Left renal cortex interstitium (tissue), 4 donors: ENCODE data around the gene NSUN6. TPM values are rescaled to one million over a fixed set of nuclear protein-coding genes. Genes with fewer than 3 reads are reported as not detected.
"Not testable (repeated sequence)": the region's sequence is repeated elsewhere in the genome, so short reads cannot be mapped to it uniquely, and the experiment has no call there.

Experiments
- DNase-seq, 4 donors: peaks; one replicate each; pipeline ENCODE4 v3.0.0-alpha.2; 2013; ENCODE audit warnings: low read depth in 4 of 4, low spot score in 2 of 4, missing footprints in 1 of 4
- polyA plus RNA-seq, 4 donors: library from polyadenylated mRNA; unstranded; fragments of 120-200 nt; gene quantifications; one replicate each; pipeline ENCODE4 v1.2.1, GENCODE V29; 2013; ENCODE audit not compliant: insufficient read length in 4 of 4

The NSUN6 gene
- polyA plus RNA-seq, 4 donors, result 16.9 to 41.6 (median 29.6) TPM

DNA sequence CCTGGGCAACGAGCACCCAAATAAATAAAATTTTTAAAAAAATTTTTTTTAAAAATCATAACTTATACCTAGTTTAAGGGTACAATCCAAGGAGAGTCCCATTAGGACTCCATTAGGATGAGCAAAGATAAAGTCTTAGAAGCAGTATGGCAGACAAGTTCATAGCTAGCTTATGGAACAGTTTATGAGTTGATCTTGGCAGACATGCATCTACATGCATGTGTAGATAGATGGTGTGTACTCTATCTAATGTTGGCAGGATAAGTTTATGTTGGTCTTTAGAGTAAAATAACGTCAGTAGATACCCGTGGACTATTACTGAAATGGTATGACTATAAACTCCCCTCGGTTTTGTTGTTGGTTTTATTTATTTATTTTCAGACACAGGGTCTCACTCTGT, 40.2 kb downstream of the NSUN6 start:
- no peak for DNase-seq

DNA sequence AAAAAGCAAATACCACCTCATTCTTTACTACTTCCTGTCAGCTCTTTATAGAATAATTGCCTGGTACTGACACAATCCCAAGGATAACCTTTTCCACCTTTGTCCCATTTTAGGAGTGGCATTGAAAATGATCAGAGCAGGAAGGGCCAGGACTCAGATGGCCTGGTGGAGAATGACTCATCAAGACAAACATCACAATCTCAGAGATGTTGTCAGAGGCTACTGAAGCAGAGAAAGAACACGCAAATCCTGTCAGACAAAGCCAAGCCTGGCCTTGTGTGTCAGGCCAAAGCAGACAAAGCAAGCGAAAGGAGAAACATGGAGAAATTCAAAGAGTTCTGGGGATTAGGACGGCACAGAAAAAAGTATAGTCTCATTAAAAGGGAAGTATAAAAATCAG, 40.9 kb downstream of the NSUN6 start:
- DNase-seq, result no peak

DNA sequence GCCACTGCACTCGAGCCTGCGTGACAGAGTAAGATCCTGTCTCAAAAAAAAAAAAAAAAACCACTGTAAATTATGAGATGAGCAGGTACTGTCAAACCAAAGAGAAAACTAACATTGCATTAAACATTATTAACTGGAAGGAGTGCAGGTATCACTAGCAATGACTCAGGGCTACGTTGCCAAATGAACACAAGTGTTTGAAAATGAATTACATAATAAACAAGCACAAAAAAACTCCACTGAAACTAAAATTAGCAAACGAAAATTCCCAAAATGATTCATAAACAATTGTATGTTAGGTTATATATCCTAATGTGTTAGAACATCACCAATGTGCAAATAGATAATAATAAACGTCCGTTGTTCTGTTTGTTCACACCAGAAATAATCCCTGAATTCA, 42.8 kb downstream of the NSUN6 start:
- DNase-seq, result no peak

DNA sequence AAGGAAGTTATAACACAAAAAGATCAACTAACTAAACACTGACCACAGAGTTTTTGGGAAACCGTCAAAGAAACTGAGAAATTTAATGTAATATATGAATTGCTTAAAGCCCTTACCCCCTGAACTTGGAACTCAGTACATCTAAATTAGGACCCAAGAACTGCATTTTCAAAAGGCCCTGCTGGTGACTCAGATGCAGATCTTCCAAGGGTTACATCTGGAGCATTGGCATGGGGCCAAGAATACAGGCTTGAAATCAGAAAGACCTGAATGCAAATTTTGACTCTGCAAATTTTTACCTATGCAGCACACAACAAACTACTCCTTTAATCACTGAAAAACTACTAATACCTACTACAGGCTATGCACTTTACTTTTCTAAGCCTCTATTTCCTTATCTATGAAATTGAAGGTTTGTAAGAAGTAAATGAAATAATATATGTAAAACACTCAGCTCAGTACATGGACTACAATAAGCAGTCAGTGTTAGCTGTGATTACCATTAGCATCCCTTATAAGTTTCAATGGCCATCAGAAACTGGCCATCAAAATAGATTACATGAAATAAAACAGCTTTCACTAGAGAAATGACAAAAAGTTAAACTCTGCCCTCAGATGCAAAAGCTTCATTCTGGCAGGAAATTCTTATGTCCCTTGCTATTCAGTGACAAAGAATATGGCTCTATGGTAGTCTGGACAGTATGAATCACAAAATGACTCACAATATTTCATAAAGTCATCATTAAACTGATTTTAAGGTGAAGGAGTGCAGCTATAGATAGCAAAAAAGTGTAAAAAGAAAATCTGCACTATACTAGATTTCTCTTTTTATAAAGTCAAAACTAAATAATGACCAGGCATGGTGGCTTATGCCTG, 43.6 kb downstream of the NSUN6 start:
- no peak for DNase-seq

DNA sequence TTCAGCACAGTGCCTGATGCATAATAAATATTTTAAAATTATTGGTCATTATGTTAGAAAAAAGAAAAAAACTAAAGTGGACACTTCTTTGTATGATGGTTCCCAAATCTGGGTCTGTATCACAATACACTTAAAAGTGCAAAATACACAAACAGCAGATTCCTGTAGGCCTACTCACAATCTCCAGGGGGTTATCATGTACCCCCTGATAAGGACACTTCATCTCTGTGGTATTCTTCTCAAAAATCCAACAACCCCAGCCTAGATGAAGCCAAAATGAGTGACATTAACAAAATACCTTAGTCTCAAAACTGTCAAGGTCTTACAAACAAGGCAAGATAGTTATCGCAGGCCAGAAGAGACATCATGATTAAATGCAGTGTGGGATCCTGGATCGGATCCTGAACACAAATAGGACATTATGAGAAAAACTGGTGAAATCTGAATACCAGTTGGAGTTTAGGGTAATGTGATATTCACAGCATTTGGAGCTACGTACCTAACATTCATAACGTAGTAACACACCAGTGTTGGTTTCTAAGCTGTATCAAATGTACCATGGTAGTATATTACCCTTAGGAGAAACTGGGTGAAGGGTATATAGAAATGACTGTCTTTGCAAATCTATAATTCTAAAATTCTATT, 45.2 kb downstream of the NSUN6 start:
- no peak for DNase-seq

DNA sequence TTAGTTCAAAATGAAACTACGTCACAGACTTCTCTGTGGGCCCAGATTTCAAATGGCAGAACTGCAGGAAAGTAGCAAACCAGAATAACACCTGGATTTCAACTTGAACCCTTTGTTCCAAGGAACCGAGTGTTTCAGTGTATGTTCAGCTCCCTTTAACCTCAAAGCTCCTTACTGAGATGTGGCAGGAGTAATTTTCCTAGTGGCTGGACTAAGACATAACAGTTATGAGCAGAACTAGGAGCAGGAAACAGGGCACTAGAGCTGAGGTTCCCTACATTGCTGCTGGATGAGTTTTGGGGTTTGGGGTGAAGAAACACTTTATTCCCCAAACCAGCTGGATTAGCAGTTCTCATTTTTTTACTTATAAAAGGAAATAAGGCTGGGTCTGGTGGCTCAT, 50.1 kb downstream of the NSUN6 start:
- no peak for DNase-seq

DNA sequence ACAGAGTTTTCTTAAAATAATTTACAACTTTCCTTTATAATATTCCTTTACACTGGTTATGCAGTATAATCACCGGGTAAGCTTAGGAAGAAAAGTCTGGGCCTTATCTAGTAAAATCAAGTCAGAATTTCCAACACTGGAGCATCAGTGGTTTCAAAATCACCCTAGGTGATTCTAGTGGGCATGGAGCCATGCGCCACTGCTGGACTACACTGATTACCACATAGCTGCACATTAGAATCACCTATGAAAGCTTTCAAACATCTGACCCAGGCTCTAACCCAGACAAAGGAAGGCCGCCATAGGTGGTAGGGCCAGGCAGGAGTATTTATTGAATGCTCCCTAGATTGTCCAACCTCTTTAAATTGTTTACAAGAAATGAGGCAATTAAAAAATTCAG, 52.0 kb downstream of the NSUN6 start:
- DNase-seq, result no peak

DNA sequence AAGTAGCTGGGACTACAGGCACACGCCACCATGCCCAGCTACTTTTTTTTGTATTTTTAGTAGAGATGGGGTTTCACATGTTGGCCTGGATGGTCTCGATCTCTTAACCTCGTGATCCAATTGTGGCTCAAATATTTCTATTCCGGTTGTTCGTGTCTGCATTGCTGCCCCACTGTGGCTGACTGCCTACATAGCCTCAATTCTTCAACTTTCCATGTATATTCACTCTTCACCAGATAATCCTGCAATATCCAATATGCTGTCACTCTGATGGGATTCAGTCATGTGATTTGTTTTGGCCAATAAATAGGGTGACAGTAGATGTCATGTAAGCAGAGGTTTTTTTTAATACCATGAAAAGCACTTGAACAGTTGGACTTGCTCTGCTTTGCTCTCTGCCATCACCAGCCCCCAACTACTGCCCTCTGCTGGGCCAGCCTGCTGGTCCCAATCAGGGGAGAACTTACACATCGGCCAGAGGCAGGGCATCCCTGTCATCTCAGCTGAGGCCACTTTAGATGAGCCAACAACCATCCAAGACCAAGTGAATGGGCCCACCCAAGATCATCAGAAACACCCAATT, 56.7 kb downstream of the NSUN6 start:
- no peak for DNase-seq

DNA sequence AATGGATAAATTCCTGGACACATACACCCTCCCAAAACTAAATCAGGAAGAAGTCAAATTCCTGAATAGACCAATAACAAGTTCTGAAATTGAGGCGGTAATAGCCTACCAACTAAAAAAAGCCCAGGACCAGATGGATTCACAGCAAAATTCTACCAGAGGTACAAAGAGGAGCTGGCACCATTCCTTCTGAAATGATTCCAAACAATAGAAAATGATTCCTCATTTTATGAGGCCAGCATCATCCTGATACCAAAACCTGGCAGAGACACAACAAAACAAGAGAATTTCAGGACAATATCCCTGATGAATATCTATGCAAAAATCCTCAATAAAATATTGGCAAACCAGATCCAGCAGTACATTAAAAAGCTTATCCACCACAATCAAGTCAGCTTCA, 60.2 kb downstream of the NSUN6 start:
- DNase-seq, result not testable (repeated sequence)

DNA sequence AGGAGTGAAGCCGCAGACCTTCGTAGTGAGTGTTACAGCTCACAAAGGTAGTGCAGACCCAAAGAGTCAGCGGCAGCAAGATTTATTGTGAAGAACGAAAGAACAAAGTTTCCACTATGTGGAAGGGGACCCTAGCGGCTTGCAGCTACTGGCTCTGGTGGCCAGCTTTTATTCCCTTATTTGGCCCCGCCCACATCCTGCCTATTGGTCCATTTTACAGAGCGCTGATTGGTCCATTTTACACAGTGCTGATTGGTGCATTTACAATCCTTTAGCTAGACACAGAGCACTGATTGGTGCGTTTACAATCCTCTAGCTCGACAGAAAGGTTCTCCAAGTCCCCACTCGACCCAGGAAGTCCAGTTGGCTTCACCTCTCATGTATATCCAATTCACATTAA, 64.8 kb downstream of the NSUN6 start:
- DNase-seq, result not testable (repeated sequence)

DNA sequence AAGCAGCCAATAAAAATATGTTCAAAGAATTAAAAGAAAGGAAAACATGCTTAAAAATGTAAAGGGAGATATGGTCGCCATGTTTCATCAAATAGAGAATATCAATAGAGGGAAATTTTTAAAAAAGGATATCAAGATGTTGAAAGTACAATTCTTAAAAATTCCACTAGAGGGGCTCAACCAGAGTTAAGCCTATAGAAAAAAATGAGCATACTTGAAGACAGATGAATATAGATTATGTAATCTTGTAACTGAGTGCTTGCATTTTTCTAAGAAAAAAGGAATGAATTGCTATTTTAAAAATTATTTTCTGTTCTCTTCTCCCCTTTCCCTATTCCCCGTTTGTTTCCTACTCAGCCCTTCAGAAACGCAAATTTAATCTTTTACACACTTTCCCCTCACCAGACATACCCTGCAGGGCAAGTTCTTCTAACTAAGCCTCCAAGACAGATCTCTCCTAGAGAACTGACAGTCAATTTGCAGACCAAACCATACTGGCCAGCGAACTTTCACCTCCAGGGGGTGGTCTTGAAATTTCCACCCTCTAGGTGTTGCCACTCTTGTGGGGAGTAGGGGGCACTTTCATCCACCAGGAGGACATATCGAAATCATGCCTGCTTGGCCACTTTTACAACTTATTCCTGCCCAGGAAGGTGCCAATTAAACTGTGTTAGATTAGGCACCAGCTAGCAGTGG, 67.7 kb downstream of the NSUN6 start:
- no peak for DNase-seq

DNA sequence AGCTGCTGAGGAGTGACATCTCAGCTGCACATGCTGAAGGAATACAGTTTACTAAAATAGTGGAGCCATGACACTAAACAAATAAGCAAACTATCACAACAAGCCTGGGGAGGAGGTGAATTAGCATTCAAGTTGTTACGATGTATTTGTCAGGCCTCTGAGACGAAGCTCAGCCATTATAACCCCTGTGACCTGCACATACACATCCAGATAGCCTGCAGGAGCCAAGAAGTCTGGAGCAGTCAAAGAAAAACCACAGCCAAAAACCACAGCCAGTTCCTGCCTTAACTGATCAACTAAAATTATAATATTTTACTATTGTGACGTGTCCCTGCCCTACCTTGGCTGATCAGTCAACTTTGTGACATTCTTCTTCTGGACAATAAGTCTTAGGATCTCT, 68.6 kb downstream of the NSUN6 start:
- no peak for DNase-seq

DNA sequence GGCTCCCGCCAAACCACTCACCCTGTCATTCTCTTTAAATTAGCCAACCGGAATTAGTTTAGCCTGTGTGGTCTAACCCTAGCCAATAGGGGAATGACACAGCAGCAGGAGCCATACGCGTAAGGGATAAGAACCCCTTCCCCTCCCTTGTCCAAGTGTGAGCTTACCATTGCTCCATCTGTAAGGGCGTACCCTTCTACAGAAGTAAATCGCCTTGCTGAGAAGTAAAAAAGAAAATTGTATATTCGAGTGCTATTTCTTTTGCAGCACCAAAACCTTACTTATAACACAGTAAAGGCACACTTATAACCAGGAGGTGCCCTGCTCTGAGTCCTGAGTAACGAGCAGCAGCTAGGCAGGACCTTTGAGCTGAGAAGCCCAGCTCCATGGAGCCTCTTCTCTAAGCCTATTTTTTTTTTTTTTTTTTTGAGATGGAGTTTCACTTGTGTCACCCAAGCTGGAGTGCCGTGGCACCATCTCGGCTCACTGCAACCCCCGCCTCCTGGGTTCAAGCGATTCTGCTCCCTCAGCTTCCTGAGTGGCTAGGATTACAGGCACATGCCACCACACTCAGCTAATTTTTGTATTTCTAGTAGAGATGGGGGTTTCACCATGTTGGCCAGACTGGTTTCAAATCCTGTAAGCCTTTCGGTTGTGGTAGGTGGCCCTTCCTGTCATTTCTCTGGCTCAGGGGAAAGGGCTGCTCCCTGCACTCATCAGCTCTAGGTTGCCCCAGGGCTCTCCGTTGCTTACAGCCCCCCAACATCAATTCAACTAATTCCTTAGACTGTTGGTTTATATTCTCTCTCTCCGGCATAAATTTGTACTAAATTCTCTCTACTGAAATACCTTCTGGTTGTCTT, 73.3 kb downstream of the NSUN6 start:
- DNase-seq, result no peak

DNA sequence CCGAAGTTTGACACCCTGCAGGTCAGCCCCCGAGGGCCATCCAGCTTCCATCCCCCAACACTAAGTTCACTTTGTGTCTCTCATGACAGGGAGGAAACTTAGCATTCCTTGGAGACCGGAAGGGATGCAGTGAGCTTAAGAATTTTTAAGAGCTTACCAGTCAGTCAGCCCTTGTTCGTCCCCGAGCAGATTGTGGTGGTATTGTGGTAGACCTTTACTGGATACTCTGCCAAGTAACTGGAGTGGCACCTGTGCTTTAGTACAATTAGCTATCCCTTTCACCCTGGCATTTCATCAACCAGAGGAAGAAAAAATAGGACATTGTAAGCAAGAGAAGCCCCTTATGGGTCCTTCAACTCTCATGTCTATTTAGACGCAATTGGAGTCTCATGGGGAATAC, 74.8 kb downstream of the NSUN6 start:
- no peak for DNase-seq

DNA sequence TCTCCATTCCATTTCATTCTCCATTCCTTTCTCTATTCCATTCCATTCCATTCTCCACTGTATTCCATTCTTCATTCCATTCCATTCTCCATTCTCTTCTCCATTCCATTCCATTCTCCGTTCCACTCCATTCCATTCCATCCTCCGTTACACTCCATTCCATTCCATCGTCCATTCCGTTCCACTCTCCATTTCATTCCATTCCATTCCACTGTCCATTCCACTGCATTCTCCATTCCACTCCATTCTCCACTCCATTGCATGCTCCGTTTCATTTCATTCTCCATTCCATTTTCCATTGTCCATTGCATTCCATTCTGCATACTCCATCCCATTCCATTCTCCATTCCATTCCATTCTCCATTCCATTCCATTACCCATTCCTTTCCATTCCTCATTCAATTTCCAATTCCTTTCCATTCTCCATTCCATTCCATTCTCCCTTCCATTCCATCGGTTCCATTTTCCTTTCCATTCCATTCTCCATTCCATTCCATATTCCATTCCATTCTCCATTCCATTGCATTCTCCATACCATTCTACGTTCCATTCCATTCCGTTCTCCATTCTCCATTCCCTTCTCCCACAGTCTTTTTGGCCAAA, 78.3 kb downstream of the NSUN6 start:
- DNase-seq, result no peak

DNA sequence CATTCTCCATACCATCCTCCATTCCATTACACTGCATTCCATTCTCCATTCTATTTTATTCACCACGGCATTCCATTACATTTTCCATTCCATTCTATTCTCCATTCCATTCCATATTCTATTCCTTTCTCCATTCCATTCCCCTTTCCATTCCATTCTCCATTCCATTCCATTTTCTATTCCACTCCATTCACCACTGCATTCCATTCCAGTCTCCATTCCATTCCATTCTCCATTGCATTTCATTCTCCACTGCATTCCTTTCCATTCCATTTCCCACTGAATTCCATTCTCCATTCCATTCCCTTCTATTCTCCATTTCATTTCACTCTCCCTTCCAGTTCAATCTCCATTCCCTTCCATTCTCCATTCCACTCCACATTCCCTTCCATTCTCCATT, 79.6 kb downstream of the NSUN6 start:
- DNase-seq, result no peak

DNA sequence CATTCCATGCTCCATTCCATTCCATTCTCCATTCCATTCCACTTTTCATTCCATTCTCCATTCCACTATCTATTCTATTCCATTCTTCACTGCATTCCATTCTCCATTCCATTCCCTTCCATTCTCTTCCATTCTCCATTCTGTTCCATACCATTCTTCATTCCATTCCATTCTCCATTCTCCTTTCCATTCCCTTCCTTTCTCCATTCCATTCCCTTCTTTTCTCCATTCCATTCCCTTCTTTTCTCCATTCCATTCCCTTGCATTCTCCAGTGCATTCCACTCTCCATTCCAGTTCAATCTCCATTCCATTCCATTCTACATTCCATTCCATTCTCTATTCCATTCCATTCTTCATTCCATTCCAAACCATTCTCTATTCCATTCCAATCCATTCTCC, 80.3 kb downstream of the NSUN6 start:
- DNase-seq, result no peak

DNA sequence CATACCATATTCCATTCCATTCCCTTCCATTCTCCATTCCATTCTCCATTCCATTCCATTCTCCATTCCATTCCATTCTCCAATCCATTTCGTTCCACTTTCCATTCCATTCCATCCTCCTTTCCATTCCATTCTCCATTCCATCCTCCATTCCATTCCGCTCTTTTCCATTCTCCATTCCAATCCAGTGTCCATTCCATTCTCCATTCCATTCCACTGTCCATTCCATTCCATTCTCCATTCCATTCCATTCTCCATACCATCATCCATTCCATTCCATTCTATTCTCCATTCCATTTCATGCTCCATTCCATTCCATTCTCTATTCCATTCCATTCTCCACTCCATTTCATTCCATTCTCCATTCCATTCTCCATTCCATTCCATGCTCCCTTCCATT, 81.0 kb downstream of the NSUN6 start:
- not testable (repeated sequence) for DNase-seq

DNA sequence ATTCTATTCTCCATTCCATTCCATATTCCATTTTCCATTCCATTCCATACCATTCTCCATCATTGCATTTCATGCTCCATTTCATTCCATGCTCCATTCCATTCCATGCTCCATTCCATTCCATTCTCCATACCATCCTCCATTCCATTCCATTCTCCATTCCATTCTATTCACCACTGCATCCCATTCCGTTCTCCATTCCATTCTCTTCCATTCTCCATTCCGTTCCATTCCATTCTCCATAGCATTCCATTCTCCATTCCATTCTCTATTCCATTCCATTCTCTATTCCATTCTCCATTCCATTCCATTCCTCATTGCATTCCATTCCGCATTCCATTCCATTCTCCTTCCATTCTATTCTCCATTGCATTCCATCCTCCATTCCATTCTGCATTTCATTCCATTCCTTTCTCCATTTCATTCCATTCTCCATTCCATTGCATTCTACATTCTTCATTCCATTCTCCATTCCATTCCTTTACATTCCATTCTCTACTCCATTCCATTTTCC, 84.0 kb downstream of the NSUN6 start:
- no peak for DNase-seq

DNA sequence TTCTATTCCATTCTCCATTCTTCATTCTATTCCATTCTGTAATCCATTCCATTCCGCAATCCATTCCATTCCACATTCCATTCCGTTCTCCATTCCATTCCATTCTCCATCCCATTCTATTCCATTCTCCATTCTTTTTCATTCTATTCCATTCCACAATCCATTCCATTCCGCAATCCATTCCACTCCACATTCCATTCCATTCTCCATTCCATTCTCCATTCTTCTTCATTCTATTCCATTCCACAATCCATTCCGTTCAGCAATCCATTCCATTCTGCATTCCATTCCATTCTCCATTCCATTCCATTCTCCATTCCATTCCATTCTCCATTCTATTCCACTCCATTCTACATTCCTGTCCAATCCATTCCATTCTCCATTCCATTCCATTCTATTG, 85.2 kb downstream of the NSUN6 start:
- no peak for DNase-seq
